Activated CD8-positive, alpha-beta memory T cell treated with anti-CD3 and anti-CD28 coated beads for 4 hours (primary cell): ENCODE results near the gene CD276.

Source experiments
- DNase-seq, 2 donors: peaks; one replicate each; pipeline ENCODE4 v3.0.0-alpha.2; 2020; ENCODE audit warnings: low read depth in 2 of 2

CD276 gene

GRCh38 chr15:73747847-73748590, 63.8 kb downstream of the CD276 start:
- no peak for DNase-seq

- no peak for DNase-seq
Measured at GRCh38 chr15:73748730-73749129, 64.5 kb downstream of the CD276 start.

DNA sequence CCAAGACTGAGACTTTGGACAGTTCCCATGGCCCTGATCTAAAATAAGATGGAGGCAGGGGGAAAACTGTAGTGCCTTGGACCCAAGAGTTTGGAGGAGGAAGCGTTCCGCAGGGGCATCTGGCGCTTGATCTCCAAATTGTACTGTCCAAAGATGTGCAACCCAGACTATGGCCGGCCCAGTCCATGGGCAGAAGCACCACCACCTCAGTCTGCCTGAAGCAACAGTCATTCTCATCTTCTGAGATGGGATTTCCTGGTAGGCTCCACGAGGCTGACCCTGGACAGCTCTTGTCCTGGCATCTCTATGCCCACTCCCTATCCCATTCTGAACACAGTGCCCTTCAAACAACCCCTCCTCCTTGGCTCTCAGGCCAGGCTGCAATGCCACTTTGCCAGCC, 65.3 kb downstream of the CD276 start:
- no peak for DNase-seq

- no peak for DNase-seq
Measured at GRCh38 chr15:73749971-73750370, 65.8 kb downstream of the CD276 start.

GRCh38 chr15:73750438-73750837, 66.3 kb downstream of the CD276 start:
- no peak for DNase-seq

GRCh38 chr15:73750951-73751350, 66.8 kb downstream of the CD276 start:
- no peak for DNase-seq

DNA sequence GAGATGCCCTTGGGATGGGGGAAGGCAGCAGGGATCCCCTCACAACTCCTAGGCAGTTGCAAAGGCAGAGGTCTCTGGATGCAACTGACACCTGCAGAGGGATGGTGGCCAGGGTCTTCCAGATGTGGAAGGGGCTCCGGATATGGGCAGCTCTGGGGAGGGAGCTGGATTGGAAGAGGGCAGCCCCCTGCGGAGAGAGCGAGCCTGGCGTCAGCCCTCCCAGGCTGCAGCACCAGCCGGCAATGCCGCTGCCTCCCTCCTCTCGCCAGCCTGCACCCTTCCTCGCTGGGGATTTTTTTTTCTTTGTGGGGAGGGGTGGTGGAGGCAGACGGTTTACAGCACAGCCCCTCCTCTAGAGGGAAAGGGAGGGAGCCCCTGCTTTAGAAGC, 67.3 kb downstream of the CD276 start:
- no peak for DNase-seq

DNA sequence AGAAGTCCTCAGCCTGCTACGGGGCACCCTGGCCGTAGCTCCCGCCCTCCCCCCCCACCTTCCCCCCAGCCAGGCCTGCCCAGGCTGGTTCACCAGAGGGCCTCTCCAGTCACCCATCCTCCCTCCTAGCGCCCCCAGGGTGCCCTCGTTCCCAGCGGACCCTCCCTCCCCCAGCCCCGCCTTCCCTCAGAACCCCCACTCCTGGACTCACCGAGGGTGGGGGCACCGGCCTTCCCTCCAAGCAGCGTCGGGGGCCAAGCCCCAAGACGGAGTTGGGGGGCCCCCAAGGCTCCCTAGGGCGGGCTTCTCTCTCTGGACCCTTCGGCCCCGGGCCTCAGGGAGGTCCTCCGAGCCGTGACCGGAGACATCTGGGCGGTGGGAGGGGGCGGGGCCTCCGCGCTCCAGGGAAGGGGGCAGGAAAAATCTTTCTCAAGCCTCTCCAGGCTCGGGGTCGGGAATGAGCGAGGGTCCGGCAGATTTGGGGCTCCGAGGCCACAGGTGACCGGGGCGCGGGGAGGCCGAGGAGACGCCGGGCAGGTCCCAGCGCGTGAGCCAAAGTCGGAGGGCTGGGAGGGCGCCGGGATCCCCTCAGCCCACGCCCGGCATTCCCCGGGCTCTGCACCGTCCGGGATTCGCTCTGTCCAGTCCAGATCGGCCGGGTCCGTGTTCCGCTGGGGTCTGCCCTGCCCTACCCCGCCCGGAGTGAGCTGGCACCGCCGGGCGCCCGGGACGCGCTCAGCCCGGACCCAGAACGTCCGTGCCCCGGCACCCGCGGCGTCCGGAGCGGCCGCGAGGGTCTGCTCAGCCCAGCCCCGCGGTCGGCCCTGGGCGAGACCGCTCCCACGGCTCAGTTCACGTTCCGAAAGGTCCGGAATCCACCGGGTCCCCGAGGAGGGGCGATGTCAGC, 68.0 kb downstream of the CD276 start:
- no peak for DNase-seq

- DNase-seq, result no peak
Measured at GRCh38 chr15:73752806-73753193, 68.6 kb downstream of the CD276 start.

DNA sequence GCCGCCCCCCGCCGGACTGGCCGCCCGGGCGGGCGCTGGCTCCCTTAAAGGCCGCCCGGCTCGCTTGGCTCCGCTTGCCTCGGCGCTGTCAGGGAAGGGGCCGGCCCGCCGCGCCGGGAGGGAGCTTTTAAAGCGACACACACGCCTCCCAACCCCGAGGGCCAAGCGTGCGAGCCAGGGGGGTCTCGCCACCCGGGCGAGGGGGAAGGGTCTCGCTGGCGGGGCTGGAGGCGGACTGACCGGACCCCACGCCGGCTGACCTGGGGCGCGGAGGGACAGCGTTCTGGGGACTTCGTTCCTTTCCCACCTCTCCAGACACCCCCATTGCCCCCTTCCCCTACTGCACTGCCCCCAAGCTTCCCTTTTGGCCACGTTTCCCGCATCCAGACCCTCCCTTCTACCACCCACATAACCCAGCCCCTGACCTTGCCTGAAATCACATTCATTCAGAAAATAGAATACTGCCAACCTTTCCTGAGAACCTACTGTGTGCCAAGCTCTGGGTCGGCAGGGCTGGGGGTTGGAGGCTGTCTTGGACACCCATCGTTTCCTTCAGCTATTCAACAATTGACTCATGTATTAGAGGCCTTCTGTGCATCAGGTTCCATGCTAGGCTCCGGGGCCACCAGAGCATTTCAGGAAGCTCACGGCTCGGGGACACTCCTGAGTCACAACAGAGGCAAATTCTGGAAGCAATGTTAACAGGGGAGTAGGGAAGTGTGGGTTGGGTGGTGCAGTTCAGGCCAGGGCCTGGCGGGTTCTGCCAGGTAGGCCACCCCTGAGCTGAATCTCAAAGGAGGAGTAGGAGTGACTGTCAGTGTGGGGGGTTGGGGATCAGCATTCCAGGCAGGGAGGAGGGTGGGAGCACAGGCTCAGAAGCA, 69.3 kb downstream of the CD276 start, which contains the start of gene INSYN1:
TSS of gene INSYN1 (minus strand) at position 102 of the 881 bp plus-strand sequence. CDS start 2,221 bp downstream, outside the sequence.
- DNase-seq, result no peak

- no peak for DNase-seq
Measured at GRCh38 chr15:73754461-73754860, 70.3 kb downstream of the CD276 start.

DNA sequence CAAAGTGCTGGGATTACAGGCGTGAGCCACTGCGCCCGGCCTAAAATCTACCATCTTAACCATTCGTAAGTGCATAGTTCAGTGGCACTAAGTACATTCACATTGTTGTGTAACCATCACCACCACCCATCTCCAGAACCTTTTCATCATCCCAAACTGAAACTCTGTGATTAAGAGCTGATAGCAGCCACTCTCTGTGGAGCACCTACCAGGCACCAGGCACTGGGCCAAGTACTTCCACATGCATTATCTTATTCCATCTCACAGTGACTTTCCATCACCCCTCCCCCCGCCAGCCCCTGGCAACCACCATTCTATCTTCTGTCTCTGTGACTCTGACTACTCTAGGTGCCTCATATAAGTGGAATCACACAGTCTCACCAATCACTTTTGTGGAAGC, 71.3 kb downstream of the CD276 start:
- DNase-seq, result no peak

DNA sequence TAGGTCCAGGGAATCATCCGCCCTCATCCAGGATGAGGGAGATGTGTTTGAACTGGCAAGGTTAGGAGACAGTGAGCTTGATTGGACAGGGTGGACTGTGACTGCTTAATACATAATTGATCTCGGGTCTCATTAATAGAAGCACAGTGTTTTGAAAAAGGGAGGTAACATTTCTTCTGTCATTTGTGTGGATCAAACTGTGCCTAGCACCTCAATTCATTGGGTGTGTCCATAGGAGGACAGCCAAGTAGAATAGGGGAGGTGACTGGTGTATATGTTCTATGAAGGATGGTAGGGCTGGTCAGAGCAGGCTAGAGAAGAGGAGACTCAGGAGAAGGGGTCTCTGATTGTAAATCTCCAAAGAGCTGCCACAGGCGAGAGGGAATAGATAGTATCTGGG, 71.8 kb downstream of the CD276 start:
- DNase-seq, result no peak

DNA sequence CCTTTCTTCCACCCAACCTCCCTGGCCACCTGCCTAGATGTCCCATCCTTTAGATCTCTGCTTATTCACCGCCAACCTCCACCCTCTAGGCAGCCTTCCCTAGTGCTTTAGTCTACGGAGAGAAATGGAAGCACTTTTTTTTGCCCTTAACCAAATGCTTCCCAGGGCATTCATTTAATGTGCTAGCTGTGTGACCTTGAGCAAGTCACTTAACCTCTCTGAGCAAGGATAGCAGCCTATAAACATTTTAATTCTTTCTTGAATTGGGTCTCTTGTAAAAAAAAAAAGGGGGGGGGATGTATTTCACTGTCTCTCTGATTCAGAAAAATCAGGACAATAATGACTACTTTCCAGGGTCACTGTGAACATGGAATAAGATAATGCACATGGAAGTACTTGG, 72.2 kb downstream of the CD276 start:
- no peak for DNase-seq

- DNase-seq, result no peak
Measured at GRCh38 chr15:73756947-73757513, 72.8 kb downstream of the CD276 start.

DNA sequence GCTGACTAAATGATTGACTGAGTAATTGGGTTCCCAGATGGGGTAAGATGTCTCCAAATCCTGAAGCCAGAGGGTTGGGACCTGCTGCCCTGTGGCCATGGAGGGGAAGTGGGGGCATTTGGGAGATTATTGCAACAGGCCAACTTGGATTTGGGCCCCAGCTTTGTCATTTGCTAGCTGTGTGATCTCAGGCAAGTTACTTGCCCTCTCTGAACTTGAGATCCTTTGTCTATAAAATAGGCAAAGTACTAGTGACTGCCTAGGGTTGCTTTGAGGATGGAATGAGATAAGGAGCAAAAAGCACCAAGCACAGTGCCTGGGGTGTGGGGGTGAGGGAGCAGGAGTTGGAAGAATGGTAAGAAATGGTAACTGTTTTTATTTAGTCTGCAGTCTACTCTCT, 73.4 kb downstream of the CD276 start:
- no peak for DNase-seq

DNA sequence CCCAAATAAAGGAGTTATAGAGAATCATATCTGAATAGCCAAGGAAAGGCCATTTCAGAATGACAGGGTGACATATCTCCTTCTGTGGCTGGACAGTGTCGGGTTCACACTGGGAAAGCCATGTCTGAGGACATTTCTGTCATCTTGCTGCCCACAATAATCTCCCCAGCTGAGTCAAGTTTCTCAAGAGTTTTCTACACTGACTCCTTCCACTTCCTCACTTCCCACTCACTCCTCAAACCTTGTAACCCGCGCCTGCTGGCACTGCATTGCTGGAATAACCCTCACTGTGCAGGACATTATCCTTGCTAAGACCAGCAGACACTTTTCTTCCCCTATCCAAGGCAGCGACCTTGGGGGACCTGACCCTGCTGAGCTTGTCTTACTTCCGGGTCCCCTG, 74.3 kb downstream of the CD276 start:
- DNase-seq, result no peak

DNA sequence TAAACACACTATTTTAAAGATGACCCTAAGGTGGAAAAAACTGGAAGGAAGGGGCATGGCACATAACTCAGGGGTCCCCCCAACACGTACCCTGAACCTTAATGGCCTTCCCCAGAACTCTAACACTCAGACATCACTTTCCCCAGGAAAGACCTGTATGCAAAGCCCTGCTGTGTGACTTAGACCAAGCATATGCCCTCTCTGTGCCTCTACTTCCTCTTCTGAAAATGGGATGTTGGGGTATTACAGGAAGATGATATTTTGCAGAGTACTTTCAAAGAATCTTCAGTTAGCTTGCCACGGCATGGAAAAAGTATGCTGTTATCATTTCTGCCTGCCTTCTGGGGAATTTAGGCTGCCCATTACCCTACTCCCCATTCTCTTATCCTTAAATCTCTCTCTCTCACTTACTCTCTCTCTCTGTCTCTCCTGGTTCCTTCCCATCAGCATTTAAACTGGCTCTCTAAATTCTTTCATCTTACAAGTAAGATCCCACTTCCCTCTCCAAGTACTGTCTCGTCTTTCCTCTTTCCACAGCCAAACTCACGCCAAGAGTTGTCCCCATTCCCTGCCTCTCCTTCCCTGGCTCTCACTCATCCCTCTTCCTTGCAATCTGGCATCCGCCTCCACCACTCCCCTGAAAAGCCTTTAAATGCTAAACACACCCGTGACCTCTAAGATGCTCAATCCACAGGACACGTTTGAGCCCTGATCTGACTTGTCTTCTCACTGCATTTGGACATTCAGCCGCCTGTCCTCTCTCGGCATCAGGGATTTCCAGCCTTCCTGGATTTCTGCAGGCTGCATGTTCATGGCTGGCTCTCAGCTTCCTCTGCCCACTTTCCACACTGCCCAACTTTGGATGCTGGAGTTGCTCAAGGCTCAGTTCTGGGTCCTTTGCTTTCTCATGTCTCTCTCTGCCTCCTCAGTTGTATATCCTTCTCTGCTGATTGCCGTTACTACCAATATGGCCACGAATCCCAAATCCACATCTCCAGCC, 76.4 kb downstream of the CD276 start:
- no peak for DNase-seq

DNA sequence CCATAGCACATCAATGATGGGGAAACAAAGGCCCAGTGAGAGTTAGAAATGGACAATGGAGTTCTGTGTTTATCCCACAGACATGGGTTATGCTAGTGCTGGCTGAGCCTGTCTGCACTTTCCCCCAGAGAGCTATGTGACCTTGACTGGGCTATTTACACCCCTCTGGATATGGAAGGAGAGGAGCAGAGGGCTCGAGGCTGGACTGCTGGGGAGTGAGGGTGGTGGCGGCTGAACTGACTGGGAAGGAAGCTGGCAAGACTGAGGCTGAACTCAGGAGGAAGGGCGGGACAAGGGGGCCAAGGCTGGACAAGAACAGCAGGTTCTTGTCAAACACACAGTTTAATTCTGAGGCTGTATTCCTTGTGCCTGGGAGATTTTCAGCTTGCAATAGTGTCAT, 79.7 kb downstream of the CD276 start:
- no peak for DNase-seq
